Glomerular endothelial cell (primary cell): ENCODE measurements around the gene RAI14. TPM values are rescaled to one million over a fixed set of nuclear protein-coding genes. Genes with fewer than 3 reads are reported as not detected.

Experiments used
- DNase-seq: peaks from one replicate; pipeline ENCODE4 v3.0.0-alpha.2; 2011; ENCODE audit warnings: low read depth, low spot score; ENCODE audit errors: extremely low read depth
- total RNA-seq: library from RNA; depleted of rRNA; stranded (reverse); fragments of >200 nt; gene quantifications from 2 replicates; pipeline ENCODE4 v1.2.3, GENCODE V29; 2015

Gene RAI14
- 231 and 250 TPM in 2 replicates for total RNA-seq

DNA sequence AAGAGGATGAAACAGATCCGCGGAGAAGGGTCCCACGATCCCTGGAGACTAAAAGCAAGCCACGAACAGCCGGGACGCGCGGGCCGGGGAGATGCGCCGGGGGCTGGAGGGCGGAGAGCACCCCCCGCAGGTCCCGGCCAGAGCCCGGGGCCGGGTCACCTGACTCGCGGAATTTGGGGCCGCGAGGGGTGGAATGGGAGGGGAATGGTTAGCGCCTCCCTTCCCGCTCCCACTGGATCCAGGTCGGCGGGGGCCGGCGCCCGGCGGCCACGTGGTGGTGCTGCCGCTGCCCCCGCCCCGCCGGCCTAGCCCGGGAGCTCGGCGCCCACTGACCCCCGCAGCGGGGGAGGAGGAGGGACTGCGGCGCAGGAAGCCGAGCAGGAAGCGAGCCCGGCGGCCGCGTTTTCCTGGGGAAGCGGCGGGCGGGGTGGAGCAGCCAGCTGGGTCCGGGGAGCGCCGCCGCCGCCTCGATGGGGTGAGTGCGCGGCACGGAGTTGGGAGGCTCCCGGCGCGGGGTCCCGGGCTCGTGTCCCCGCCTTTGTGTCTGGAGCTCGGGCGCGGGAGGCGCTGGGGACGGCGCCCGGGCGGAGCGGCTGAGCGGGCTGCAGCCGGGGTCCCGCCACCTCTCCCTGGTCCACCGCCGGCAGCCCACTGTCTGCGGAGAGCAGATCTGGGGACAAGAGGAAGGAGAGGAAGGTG, at the start of gene RAI14:
RAI14 (plus strand) TSS at position 328 of the 699 bp plus-strand sequence. CDS start 30,592 bp downstream, outside the sequence.
- DNase-seq, result no peak

GRCh38 chr5:34608368-34608767, 47.8 kb upstream of the RAI14 start:
- DNase-seq, result no peak

DNA sequence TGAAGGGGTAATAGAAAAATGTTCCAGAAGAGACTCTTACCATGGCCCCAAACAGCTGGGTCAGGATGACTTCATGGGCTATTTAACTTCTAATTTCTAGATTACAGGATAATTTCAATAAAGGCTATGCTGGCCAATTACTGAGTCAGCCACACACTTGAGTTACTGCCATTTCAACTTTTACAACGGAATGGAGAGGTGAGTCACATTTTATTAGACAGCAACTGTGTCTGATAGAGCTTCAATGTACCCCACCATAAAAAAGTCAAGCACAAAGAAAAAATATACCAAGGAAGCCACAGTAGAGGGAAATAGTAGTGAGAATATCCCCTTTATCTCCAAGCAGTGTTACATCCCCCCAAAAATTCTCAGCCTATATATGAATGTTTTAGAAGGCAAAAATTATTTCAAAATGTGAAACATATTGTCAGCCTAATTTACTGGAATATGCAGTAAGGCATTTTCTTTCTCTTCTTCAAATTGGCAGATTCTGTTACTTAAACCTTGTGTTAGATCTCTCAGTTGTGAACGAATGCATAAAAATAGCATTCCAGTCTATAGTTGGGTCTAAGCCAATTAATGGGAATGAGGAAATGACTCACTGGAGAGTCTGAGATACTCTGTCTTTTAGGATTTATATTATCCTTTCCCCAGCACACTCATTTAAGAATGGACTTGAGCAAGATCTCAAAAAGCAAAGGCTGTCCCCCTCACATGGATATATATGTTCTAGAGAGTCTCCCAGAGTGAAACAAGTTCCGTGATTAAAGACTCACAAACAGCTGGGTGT, 47.1 kb upstream of the RAI14 start:
- peak; percentile 89 for DNase-seq

GRCh38 chr5:34609951-34610441, 46.1 kb upstream of the RAI14 start:
- no peak for DNase-seq

- DNase-seq, result no peak
These were observed 45.6 kb upstream of the RAI14 start for GRCh38 chr5:34610546-34610945.

GRCh38 chr5:34611464-34612415, 44.4 kb upstream of the RAI14 start:
- no peak for DNase-seq

DNA sequence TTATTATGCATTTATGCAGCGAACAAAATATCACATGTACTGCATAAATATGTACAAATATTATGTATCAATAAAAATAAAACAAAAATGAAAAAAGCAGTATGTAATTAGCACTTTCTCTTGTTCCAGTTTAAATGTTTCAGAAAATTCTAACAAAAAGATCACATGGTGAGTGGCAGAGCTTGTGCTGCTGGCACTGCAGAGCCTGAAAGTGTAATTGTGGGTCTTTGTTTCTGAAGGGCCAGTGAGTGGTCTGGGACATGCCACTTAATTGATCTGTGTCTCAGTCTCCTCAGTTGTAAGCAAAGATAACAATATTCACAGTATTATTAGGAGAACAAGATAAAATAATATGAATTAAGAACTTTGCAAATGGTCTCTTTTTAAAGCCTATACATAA, 39.5 kb upstream of the RAI14 start:
- DNase-seq, result no peak

- no peak for DNase-seq
These were observed 37.6 kb upstream of the RAI14 start for GRCh38 chr5:34618371-34619065.

DNA sequence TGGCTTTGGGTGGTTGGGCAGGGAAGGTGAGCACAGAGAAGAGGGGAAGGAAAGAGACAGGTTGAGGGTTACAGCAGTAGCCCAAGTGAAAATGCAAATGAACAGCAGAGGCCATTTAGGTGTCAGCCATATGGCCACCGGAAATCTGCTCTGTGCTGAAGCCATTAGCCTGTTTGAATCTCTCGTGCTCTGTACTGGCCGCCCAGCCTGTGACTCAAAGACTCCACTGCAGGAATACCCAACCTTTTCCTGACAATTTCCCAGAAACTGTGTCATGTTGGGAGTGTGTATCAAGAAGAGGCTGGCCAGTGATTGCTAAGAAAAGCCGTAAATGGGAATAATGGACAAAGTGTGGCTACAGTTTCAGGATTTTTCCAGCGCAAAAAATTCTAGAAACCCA, 35.9 kb upstream of the RAI14 start:
- DNase-seq, result no peak

DNA sequence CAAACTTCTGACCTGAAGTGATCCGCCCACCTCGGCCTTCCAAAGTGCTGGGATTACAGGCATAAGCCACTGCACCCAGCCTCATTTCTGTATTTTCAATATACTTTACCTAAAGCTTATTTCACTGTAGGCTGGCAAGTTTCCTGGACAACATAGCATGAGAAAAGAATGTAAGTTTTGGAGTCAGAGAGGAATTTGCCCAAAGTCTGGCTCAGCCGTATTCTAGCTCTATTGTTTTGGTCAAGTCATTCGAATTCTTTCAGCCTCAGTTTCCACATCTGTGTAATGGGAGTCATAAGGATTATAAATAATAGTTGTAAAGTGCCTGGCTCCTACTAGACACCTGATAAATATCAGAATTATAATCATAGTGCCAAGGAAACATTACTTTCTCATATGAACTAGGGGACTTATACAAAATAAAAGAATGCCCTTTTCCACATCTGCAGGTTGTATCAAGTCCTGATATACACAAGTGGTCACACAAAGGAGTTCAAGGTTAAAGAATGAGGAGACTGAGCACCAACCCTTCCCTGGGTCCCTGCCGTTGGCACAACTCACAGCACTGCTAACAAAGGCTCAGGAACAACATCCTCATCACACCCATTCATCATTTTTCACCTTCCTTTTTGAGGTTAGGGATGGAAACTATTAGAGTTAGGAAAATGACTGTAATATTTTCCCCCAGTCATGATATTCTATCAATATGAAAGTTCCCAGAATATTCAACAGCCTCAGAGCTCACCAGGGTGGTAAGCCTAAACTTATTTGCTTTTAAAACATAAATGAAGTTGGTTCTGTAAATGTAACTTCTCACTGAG, 34.6 kb upstream of the RAI14 start:
- no peak for DNase-seq

- DNase-seq, result no peak
These were observed 34.1 kb upstream of the RAI14 start for GRCh38 chr5:34622098-34622400.

DNA sequence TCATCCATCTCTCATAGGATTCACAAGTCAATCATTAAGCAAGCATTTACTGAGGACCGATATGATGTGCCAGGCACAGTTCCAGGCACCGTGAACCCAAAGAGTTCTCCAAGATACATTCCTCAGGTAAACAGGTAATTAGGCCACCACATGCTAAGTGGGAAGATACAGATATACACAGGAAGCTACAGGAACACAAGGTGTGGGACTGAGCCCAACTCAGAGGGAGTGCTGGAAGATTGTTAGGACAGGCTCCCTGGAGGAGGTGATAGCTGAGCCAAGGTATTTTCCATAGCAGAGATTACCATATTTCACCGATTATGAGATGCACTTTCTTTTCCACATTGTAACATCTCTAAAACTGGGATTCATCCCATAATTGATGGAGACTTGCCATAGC, 31.4 kb upstream of the RAI14 start:
- DNase-seq, result no peak

DNA sequence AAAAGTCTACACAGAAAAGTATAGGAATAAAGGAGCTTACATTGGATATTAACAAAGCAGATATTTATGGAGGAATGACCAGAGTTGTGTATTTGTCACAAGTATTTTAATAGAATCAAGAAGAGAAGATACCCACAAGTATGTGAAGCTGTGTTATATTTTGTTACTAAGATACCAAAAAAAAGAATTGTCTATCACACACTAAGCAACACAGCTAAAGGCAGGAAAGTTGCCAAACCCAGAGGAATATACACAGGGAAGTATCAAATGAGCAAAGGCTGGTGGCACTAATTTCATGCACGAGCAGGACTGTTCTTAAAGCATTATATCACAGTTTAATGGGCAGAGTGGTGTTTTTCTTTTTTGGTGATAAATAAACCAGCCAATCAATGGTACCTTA, 30.9 kb upstream of the RAI14 start:
- no peak for DNase-seq

DNA sequence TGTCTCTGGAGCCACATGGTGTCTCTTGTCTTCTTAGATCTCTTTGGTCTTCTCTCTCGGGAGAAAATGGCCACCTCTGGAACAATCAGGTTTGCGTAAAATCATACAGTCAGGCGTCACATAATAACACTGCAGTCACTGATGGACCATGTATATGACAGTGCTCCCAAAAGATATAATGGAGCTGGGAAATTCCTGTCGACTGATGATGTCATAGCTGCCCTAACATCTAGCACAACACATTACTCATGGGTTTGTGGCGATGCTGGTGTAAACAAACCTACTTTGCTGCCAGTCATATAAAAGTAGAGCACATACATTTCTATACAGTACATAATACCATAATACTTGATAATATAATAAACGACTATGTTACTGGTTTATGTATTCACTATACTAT, 30.1 kb upstream of the RAI14 start:
- DNase-seq, result peak; percentile 58

GRCh38 chr5:34626751-34627150, 29.4 kb upstream of the RAI14 start:
- no peak for DNase-seq

GRCh38 chr5:34627794-34628193, 28.3 kb upstream of the RAI14 start:
- peak; percentile 48 for DNase-seq

DNA sequence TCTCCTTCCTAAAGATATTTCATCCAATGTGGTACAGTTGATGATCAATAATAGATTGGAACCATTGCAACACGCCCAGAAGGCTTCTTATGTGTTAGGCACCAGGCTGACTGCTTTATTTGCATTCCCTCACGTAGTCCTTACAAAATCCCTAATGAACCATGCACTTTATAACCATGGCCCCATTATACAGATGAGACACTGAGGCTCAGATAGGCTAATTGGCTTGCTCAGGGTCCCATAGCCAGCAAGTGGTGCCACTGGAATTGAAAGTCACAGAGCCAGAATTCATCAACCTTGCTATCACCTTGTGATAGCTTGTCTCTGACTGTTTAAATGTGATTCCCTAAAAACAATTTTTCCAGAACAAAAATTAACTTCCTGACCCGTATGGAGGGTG, 27.8 kb upstream of the RAI14 start:
- DNase-seq, result no peak

DNA sequence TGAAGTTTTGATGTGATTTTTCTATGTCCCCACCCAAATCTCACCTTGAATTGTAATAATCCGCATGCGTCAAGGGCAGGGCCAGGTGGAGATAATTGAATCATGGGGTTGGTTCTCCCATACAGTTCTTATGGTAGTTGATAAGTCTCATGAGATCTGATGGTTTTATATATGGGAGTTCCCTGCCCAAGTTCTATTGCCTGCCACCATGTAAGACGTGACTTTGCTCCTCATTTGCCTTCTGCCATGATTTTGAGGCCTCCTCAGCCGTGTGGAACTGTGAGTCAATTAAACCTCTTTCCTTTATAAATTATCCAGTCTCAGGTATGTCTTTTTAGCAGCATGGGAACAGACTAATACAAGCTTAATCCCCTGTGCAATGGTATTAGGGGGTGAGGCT, 25.5 kb upstream of the RAI14 start:
- no peak for DNase-seq

DNA sequence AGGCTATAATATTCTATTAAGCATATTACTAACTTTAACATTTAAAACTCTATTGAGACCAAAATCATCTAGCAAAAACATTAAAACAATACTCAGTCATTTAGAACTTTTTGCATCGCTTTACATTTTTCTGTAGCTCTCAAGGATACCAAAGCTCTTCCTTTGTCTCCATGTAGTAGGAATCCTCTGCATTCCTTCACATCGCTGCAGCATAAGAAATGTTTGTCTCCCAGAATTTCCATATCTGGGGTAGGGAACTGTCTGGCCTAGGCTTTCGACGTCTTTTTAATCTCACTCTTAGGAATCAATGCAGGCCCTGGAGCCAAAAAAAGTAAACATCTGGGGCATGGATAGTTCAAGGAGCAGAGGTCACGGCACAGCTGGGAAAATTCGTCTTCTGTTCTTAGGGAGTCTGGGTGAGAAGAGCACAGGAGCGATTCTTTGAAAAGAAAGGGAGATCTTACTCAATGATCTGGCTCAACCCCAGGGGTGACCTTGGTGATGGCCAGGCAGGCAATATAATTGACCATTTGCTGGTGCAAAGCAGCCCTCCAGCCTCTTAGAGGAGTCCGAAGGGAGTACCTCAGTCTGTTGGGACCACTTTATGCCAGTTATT, 23.2 kb upstream of the RAI14 start:
- DNase-seq, result no peak
